ENCODE data around the gene GIPC2. TPM values are rescaled to one million over a fixed set of nuclear protein-coding genes. Genes with fewer than 3 reads are reported as not detected.
A peak's percentile ranks its signal among the peaks of the same experiment; 100 is the strongest.

The GIPC2 gene
- total and polyA plus RNA-seq, 11 donors: 0.99 to 4.0 (median 2.5) TPM

DNA sequence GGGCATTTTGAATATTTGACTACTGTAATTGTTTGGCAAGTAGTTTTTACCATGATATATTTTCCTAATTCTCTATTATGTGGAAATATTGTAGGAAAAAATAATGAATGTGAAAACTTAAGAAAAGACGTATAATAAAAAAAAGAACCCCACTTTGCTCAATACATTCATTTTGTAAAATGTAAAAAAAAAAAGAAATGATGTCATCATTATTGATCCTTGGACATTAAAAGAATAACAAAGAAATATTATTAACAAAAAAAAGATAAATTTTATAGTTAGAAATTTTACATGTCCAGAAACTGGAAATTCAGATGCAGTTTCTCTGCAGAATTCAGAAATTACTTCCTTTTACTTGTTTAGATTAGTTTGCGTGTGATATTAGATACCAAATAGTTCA lies 5.2 kb downstream of the GIPC2 start:
- peaks cover 3 to 52% (median 26%) of the 10 kb centered on the region in 12 donors for H3K4me1 ChIP-seq
- no peak overlapping the region for H3K4me3 ChIP-seq
- H3K27me3 ChIP-seq: peaks cover 0 to 15% (median 0%) of the 10 kb centered on the region in 9 donors
- no peak for DNase-seq
- TF ChIP-seq POLR2A (IDR thresholded peaks at IDR 0.05) (no peak), CTCF (IDR thresholded peaks at IDR 0.05) (no peak)
- ATAC-seq: no peak
- 95 to 99% (median 96%) methylated on average over 2 of the region's 2 CpGs for WGBS, 4 donors
- no peaks in the 10 kb centered on the region for H3K9me3 ChIP-seq
- intact Hi-C loops (cut with DNase I): loop anchor here in 1 of 10 donors (5.0 kb wide), 1 partner anchor 61 kb away; no protein-coding TSS in a partner anchor
- no peak overlapping the region for H3K27ac ChIP-seq
- H3K36me3 ChIP-seq: no peaks in the 10 kb centered on the region

GRCh38 chr1:78052685-78053405 lies 7.1 kb downstream of the GIPC2 start:
- TF ChIP-seq CTCF (IDR thresholded peaks at IDR 0.05) (no peak), POLR2A (IDR thresholded peaks at IDR 0.05) (no peak)
- Histone ChIP-seq H3K36me3 (no peaks in the 10 kb centered on the region), H3K4me1 (peaks cover 0 to 41% (median 15%) of the 10 kb centered on the region in 12 donors), H3K27me3 (no peaks in the 10 kb centered on the region), H3K9me3 (no peaks in the 10 kb centered on the region), H3K27ac (peak overlapping the region in 7 of 12 donors; percentile 11 to 74 (median 35)), H3K4me3 (no peak overlapping the region)
- 24 to 51% (median 42%) methylated on average over 2 of the region's 2 CpGs for WGBS, 4 donors
- ATAC-seq (peak in 2 of 4 donors; percentile 18 to 37), DNase-seq (no peak)
- intact Hi-C loops (cut with DNase I): loop anchor here in 1 of 10 donors (5.0 kb wide), 1 partner anchor 59 kb away; no protein-coding TSS in a partner anchor

- Histone ChIP-seq H3K27ac (peak overlapping the region in 4 of 12 donors; percentile 22 to 74 (median 36)), H3K4me3 (no peak overlapping the region), H3K36me3 (no peaks in the 10 kb centered on the region), H3K4me1 (peaks cover 0 to 38% (median 13%) of the 10 kb centered on the region in 12 donors), H3K27me3 (no peaks in the 10 kb centered on the region), H3K9me3 (no peaks in the 10 kb centered on the region)
- TF ChIP-seq POLR2A (IDR thresholded peaks at IDR 0.05) (no peak), CTCF (IDR thresholded peaks at IDR 0.05) (no peak)
- 90 to 98% (median 91%) methylated on average over 2 of the region's 2 CpGs for WGBS, 4 donors
- no peak for DNase-seq
- intact Hi-C loops (cut with DNase I): loop anchor here in 1 of 10 donors (5.0 kb wide), 1 partner anchor 59 kb away; no protein-coding TSS in a partner anchor
- ATAC-seq: peak in 1 of 4 donors; percentile 30
Measured at GRCh38 chr1:78053498-78053897, 7.7 kb downstream of the GIPC2 start.

DNA sequence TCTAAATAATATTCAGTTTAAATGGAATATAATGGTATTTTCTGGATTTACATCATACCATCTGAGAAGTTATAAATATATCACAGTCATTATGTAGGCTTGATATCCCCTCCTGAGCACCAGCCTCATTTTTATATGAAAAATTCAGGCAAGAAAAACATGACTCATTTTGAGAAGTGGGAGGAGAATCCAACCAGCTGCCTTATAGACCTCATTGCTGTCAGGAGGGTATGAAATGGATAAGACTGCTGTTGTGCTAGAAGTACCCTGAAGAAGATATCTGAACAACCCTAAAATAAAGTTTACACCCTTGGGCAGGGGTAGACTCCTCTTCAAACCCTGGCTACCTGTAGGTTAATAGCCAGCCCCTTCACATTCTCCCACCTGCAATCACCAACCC lies 8.8 kb downstream of the GIPC2 start:
- TF ChIP-seq CTCF (IDR thresholded peaks at IDR 0.05) (no peak), POLR2A (IDR thresholded peaks at IDR 0.05) (no peak)
- DNase-seq: no peak
- no peaks in the 10 kb centered on the region for H3K27me3 ChIP-seq
- H3K4me1 ChIP-seq: peaks cover 0 to 31% (median 12%) of the 10 kb centered on the region in 12 donors
- H3K4me3 ChIP-seq: no peak overlapping the region
- no peaks in the 10 kb centered on the region for H3K9me3 ChIP-seq
- intact Hi-C loops (cut with DNase I): loop anchor here in 1 of 10 donors (5.0 kb wide), 1 partner anchor 58 kb away; no protein-coding TSS in a partner anchor
- ATAC-seq: no peak
- H3K27ac ChIP-seq: no peak overlapping the region
- no peaks in the 10 kb centered on the region for H3K36me3 ChIP-seq

Data from heart left ventricle (tissue), 16 donors.